B cell (primary cell): ENCODE data around the gene C20orf141. TPM values are rescaled to one million over a fixed set of nuclear protein-coding genes. Genes with fewer than 3 reads are reported as not detected.

Experiments used
- ATAC-seq: fragments of 200-7000 bp; cut with Tn5 transposase; one replicate; pipeline ENCODE4 v1.10.0; 2021; ENCODE audit warnings: low read depth, mild to moderate bottlenecking, moderate number of reproducible peaks, moderate library complexity
- CTCF ChIA-PET: fragments of 350-600 bp; sonication (Branson Sonifier 250); formaldehyde crosslinking; loops from one replicate; lab custom pipeline; 2021; ENCODE audit warnings: antibody characterized with exemption, inconsistent platforms; lab: Charles Lee
- POLR2A ChIA-PET: fragments of 350-600 bp; sonication (Branson Sonifier 250); formaldehyde crosslinking; loops from one replicate; lab custom pipeline; 2021; ENCODE audit warnings: antibody characterized with exemption; lab: Charles Lee
- DNase-seq: peaks from one replicate; pipeline ENCODE4 v3.0.0; 2013
- H2AFZ ChIP-seq: 2 replicates; pipeline ENCODE4 v1.6.1; 2012; ENCODE audit warnings: mild to moderate bottlenecking, low read depth, low read length; ENCODE audit not compliant: insufficient read depth, poor library complexity, severe bottlenecking
- H3K27ac ChIP-seq, 2 donors: 1 replicate in 1 of 2; 2 replicates in 1 of 2; pipeline ENCODE4 v1.5.1; 2012 to 2013; ENCODE audit warnings: low read length in 2 of 2, mild to moderate bottlenecking in 2 of 2, moderate library complexity in 1 of 2
- H3K27me3 ChIP-seq, 4 experiments: fragments of 200-600 bp in 1 of 4; sonication (generic) in 1 of 4; replicated peaks in 1 of 4; 1 replicate in 2 of 4; 2 replicates in 2 of 4; pipeline versions ENCODE4 v1.6.1 to v1.7.0; 2013 to 2016; ENCODE audit warnings: low read length in 3 of 4, mild to moderate bottlenecking in 2 of 4, mixed read lengths in 1 of 4, moderate library complexity in 1 of 4; ENCODE audit not compliant: insufficient read depth in 4 of 4, control insufficient read depth in 3 of 4; ENCODE audit errors: control extremely low read depth in 1 of 4
- H3K36me3 ChIP-seq, 2 experiments: replicated peaks in 1 of 2; 1 replicate in 1 of 2; 2 replicates in 1 of 2; pipeline versions ENCODE4 v1.6.1 to v1.7.1; 2013; ENCODE audit warnings: low read length in 1 of 2; ENCODE audit not compliant: insufficient read depth in 2 of 2, control insufficient read depth in 1 of 2; ENCODE audit errors: control extremely low read depth in 1 of 2, extremely low read depth in 1 of 2
- H3K4me1 ChIP-seq, 2 donors: fragments of 200-600 bp in 1 of 2; sonication (generic) in 1 of 2; 1 replicate in 1 of 2; 2 replicates in 1 of 2; pipeline versions ENCODE4 v1.5.1 to v1.6.1; 2013 to 2017; ENCODE audit warnings: low read length in 2 of 2; ENCODE audit not compliant: control insufficient read depth in 2 of 2, insufficient read depth in 2 of 2
- H3K4me2 ChIP-seq: replicated peaks from 2 replicates; pipeline ENCODE3; 2012; ENCODE audit warnings: mild to moderate bottlenecking, low read depth, low read length; ENCODE audit not compliant: poor library complexity, severe bottlenecking
- H3K4me3 ChIP-seq, 5 experiments: fragments of 200-600 bp in 1 of 5; sonication (generic) in 1 of 5; 1 replicate in 3 of 5; 2 replicates in 2 of 5; pipeline versions ENCODE4 v1.5.1 to v1.7.0; 2011 to 2016; ENCODE audit warnings: low read length in 4 of 5, mild to moderate bottlenecking in 4 of 5, low read depth in 2 of 5, control low read depth in 1 of 5, moderate library complexity in 1 of 5; ENCODE audit not compliant: insufficient read depth in 1 of 5; ENCODE audit errors: control extremely low read depth in 1 of 5, extremely low read depth in 1 of 5
- H3K79me2 ChIP-seq: fragments of 200-600 bp; sonication (generic); one replicate; pipeline ENCODE4 v1.6.0; 2016; ENCODE audit warnings: low read length; ENCODE audit not compliant: control insufficient read depth, insufficient read depth
- H3K9ac ChIP-seq: fragments of 200-600 bp; sonication (generic); 2 replicates; pipeline ENCODE4 v1.6.1; 2017; ENCODE audit warnings: mild to moderate bottlenecking, low read length, moderate library complexity
- H3K9me3 ChIP-seq, 3 donors: one replicate each; pipeline versions ENCODE4 v1.6.1 to v1.7.1; 2013; ENCODE audit warnings: low read length in 2 of 3; ENCODE audit not compliant: control insufficient read depth in 2 of 3, insufficient read depth in 1 of 3; ENCODE audit errors: control extremely low read depth in 1 of 3
- H4K20me1 ChIP-seq: 2 replicates; pipeline ENCODE4 v1.6.0; 2012; ENCODE audit warnings: mild to moderate bottlenecking, low read length; ENCODE audit not compliant: insufficient read depth, control insufficient read depth, poor library complexity, severe bottlenecking
- H3K27ac Mint-ChIP-seq: one replicate; pipeline ENCODE4 v1.8.0; 2021; ENCODE audit warnings: mixed read lengths
- H3K27me3 Mint-ChIP-seq: one replicate; pipeline ENCODE4 v1.8.0; 2021; ENCODE audit warnings: mixed read lengths
- H3K4me1 Mint-ChIP-seq: one replicate; pipeline ENCODE4 v1.8.0; 2021; ENCODE audit warnings: mixed read lengths
- H3K4me3 Mint-ChIP-seq: one replicate; pipeline ENCODE4 v1.8.0; 2021; ENCODE audit warnings: mixed read lengths
- H3K9me3 Mint-ChIP-seq: one replicate; pipeline ENCODE4 v1.8.0; 2022; ENCODE audit warnings: mixed read lengths; ENCODE audit not compliant: insufficient read depth
- EZH2 ChIP-seq: IDR thresholded peaks from 2 replicates; pipeline ENCODE4 v1.6.1; 2012; ENCODE audit warnings: borderline replicate concordance, low read depth, mild to moderate bottlenecking, moderate library complexity, low read length; ENCODE audit not compliant: insufficient read depth, poor library complexity, severe bottlenecking
- WGBS: methylation state at CpG from one replicate; pipeline ENCODE4 v1.1.5; 2013; ENCODE audit warnings: missing lambda C conversion rate; ENCODE audit not compliant: insufficient coverage; 5-methylcytosine and 5-hydroxymethylcytosine counted together
- intact Hi-C: fragments of 100-400 bp; cut with micrococcal nuclease; formaldehyde crosslinking; loops from one replicate; pipeline ENCODE4 v1.10.0; 2022
- polyA plus RNA-seq: library from polyadenylated mRNA; depleted of rRNA; stranded (reverse); fragments of >200 nt; gene quantifications from 2 replicates; pipeline ENCODE4 v1.2.3, GENCODE V29; 2012
- total RNA-seq, 2 donors: library from RNA; stranded (reverse); fragments of 120-200 nt in 1 of 2; gene quantifications; 1 replicate in 1 of 2; 2 replicates in 1 of 2; pipeline versions ENCODE4 v1.2.3 to v1.2.4, GENCODE V29; 2013 to 2022
- TF ChIP-seq, protein P1 (sequence below): fragments of 200-600 bp; IDR thresholded peaks from one replicate; pipeline ENCODE4 v1.8.0; 2022; ENCODE audit warnings: antibody characterized with exemption, mild to moderate bottlenecking

The C20orf141 gene
- total and polyA plus RNA-seq, 2 donors (not counting 1 experiment from before 2014, with no cell fraction given): not detected

DNA sequence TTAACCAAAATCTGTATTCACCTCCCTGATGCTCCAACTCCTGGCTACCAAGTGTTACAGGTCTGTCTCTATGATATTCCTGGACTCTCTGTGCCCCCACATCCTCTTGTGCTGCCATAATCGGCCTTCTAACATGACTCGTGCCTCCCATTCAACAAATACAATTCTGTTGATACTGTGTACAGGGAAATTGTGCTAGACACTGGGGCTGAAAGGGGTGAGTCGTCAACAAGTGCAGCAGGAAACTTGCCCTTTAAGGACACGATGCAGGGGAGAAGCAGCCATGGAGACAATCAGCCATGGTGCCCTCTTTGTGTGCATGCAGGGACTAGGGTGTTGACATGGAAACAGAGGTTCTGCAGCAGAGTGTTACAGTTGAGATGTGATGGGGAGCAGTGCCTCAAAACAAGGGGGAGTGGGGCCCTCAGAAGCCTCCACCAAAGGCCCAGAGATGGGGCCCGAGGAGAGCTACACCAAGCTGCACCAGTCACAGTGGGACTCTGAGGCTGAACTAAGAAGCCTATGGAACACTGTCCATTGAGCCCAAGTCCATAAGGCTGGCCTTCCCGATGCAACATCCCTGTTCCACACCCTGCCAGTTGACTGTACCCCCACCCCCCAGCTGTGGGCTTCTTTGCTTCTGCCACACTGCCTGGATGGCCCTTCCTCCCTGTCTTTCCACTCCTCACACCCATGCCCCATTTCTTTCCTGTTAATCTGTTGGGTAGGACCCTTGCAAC is 22.6 kb downstream of the C20orf141 start:
- peaks cover 26% of the 10 kb centered on the region for H3K79me2 ChIP-seq
- no peak overlapping the region for H2AFZ ChIP-seq
- no peak overlapping the region for H3K4me3 ChIP-seq
- ATAC-seq (no peak), DNase-seq (no peak)
- peaks cover 0 to 3% (median 0%) of the 10 kb centered on the region in 3 donors for H3K9me3 ChIP-seq
- no peak overlapping the region for H3K4me2 ChIP-seq
- no peak overlapping the region for H3K9ac ChIP-seq
- Mint-ChIP-seq H3K27me3 (no peaks in the 10 kb centered on the region), H3K27ac (no peak overlapping the region), H3K4me3 (peak overlapping the region; percentile 45), H3K9me3 (no peaks in the 10 kb centered on the region), H3K4me1 (peaks cover 22% of the 10 kb centered on the region)
- TF ChIP-seq EZH2: no peak
- TF ChIP-seq, protein P1, sequence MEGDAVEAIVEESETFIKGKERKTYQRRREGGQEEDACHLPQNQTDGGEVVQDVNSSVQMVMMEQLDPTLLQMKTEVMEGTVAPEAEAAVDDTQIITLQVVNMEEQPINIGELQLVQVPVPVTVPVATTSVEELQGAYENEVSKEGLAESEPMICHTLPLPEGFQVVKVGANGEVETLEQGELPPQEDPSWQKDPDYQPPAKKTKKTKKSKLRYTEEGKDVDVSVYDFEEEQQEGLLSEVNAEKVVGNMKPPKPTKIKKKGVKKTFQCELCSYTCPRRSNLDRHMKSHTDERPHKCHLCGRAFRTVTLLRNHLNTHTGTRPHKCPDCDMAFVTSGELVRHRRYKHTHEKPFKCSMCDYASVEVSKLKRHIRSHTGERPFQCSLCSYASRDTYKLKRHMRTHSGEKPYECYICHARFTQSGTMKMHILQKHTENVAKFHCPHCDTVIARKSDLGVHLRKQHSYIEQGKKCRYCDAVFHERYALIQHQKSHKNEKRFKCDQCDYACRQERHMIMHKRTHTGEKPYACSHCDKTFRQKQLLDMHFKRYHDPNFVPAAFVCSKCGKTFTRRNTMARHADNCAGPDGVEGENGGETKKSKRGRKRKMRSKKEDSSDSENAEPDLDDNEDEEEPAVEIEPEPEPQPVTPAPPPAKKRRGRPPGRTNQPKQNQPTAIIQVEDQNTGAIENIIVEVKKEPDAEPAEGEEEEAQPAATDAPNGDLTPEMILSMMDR: no peak
- 98% methylated on average over 4 of the region's 6 CpGs for WGBS
- no peaks in the 10 kb centered on the region for H4K20me1 ChIP-seq
- ChIA-PET CTCF (interaction anchor here (0.9 kb wide), 1 partner anchor 36 kb away, joined by 3 read pairs; no protein-coding TSS in a partner anchor), POLR2A (no interaction called here)
- H3K27me3 ChIP-seq: no peaks in the 10 kb centered on the region
- H3K36me3 ChIP-seq: no peaks in the 10 kb centered on the region
- H3K4me1 ChIP-seq: peaks cover 16 to 27% of the 10 kb centered on the region in 2 donors
- no peak overlapping the region for H3K27ac ChIP-seq
- intact Hi-C loops: no loop called here

DNA sequence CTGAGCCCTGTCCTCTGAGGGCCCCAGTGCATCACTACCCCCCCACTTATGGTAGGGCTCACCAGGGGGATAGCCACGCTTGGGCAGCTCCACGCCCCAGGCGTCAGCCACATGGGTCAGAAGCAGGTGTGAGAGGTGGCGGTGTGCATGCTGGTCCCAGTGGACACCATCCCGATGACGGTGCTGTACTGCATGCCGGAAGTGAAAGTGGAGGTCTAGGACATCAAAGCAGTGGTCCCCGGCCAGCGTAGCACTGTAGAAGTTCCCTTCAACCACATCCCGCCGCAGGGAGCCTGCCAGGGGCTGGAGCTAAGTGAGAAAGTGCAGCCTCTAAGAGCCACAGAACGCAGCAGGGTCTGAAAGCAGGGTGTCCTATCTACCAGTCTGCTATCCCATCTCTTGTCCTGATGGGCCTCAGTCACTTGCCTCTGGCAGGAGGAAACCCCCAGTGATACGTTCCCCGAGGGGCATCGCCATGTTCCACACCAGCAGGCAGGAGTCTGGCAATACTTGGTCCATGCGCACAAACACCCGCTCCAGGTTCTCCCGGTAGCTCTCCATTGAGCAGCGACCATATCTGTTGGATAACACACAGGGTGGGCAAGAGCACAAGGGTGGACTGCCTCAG is 23.5 kb downstream of the C20orf141 start:
- H3K9me3 ChIP-seq: peaks cover 0 to 3% (median 0%) of the 10 kb centered on the region in 3 donors
- intact Hi-C loops: no loop called here
- Mint-ChIP-seq H3K9me3 (no peaks in the 10 kb centered on the region), H3K27ac (no peak overlapping the region), H3K4me3 (peak overlapping the region; percentile 70), H3K27me3 (no peaks in the 10 kb centered on the region), H3K4me1 (peaks cover 22% of the 10 kb centered on the region)
- H3K4me1 ChIP-seq: peaks cover 16 to 27% of the 10 kb centered on the region in 2 donors
- peaks cover 26% of the 10 kb centered on the region for H3K79me2 ChIP-seq
- CTCF ChIA-PET: interaction anchor here (0.6 to 1.0 kb wide), 3 partner anchors 37 to 1679 kb away, joined by 3 read pairs; no protein-coding TSS in a partner anchor
- POLR2A ChIA-PET: no interaction called here
- no peak overlapping the region for H3K4me2 ChIP-seq
- no peaks in the 10 kb centered on the region for H3K27me3 ChIP-seq
- no peak overlapping the region for H3K4me3 ChIP-seq
- no peak overlapping the region for H3K9ac ChIP-seq
- H3K27ac ChIP-seq: no peak overlapping the region
- TF ChIP-seq EZH2: no peak
- TF ChIP-seq, protein P1: no peak
- no peak overlapping the region for H2AFZ ChIP-seq
- ATAC-seq (no peak), DNase-seq (peak; percentile 32)
- H3K36me3 ChIP-seq: no peaks in the 10 kb centered on the region
- 72% methylated on average over 18 of the region's 19 CpGs for WGBS
- no peaks in the 10 kb centered on the region for H4K20me1 ChIP-seq
